HEK293 (cell line): Measurements from ENCODE around the gene CD2AP.

Experiments used
- CTCF ChIA-PET: fragments of 350-600 bp; formaldehyde crosslinking; extraction: SDS; loops from one replicate; lab custom pipeline; 2021; ENCODE audit warnings: antibody characterized with exemption; lab: Yijun Ruan, JAX
- POLR2A ChIA-PET: fragments of 300-600 bp; formaldehyde crosslinking; extraction: SDS; loops from one replicate; lab custom pipeline; 2020; ENCODE audit warnings: antibody characterized with exemption, inconsistent platforms; lab: Yijun Ruan, JAX
- H3K27ac ChIP-seq: fragments of 200-500 bp; sonication (Bioruptor generic); 2 replicates; pipeline ENCODE4 v1.5.1; 2014; ENCODE audit warnings: low read depth, low read length, control low read depth, inconsistent platforms; ENCODE audit errors: extremely low read depth
- H3K36me3 ChIP-seq, 2 experiments: fragments of 200-500 bp in 1 of 2; sonication (Bioruptor generic) in 1 of 2; 1 replicate in 1 of 2; 2 replicates in 1 of 2; pipeline ENCODE4 v1.5.1; 2014 to 2017; ENCODE audit warnings: inconsistent platforms in 2 of 2, low read length in 2 of 2; ENCODE audit not compliant: control insufficient read depth in 2 of 2, insufficient read depth in 1 of 2
- H3K4me1 ChIP-seq: fragments of 200-500 bp; sonication (Bioruptor generic); 2 replicates; pipeline ENCODE4 v1.5.1; 2014; ENCODE audit warnings: mild to moderate bottlenecking, low read length, inconsistent platforms; ENCODE audit not compliant: control insufficient read depth, insufficient read depth
- H3K4me3 ChIP-seq: 2 replicates; pipeline ENCODE4 v1.5.1; 2011; ENCODE audit warnings: low read depth, mild to moderate bottlenecking, control low read depth, low read length, moderate library complexity
- H3K9me3 ChIP-seq: fragments of 200-500 bp; sonication (Bioruptor generic); 2 replicates; pipeline ENCODE4 v1.5.1; 2014; ENCODE audit warnings: low read depth, low read length, inconsistent platforms; ENCODE audit not compliant: control insufficient read depth, insufficient read depth
- HIC1 ChIP-seq: fragments of 450-650 bp; formaldehyde crosslinking; IDR thresholded peaks from 2 replicates; pipeline ENCODE4 v1.5.1; 2016; ENCODE audit warnings: missing biosample characterization, missing genetic modification characterization
- OSR2 ChIP-seq: fragments of 450-650 bp; formaldehyde crosslinking; IDR thresholded peaks from 2 replicates; pipeline ENCODE4 v1.5.1; 2016; ENCODE audit warnings: missing biosample characterization, missing genetic modification characterization
- PBX3 ChIP-seq: sonication (generic); formaldehyde crosslinking; IDR thresholded peaks from 2 replicates; pipeline ENCODE4 v1.8.1; 2022; ENCODE audit warnings: mild to moderate bottlenecking, moderate library complexity, missing genetic modification reagents
- ZNF132 ChIP-seq: fragments of 450-650 bp; formaldehyde crosslinking; IDR thresholded peaks from 2 replicates; pipeline ENCODE4 v1.5.1; 2017; ENCODE audit warnings: missing biosample characterization, missing genetic modification characterization, borderline replicate concordance
- ZNF169 ChIP-seq: fragments of 450-650 bp; formaldehyde crosslinking; IDR thresholded peaks from 2 replicates; pipeline ENCODE4 v1.5.1; 2016; ENCODE audit warnings: missing biosample characterization, missing genetic modification characterization
- ZNF211 ChIP-seq: fragments of 450-650 bp; formaldehyde crosslinking; IDR thresholded peaks from 2 replicates; pipeline ENCODE4 v1.5.1; 2016; ENCODE audit warnings: low read depth, missing biosample characterization, missing genetic modification characterization
- ZNF274 ChIP-seq, 2 experiments: fragments of 200-500 bp in 1 of 2; fragments of 450-650 bp in 1 of 2; sonication (Bioruptor generic) in 1 of 2; formaldehyde crosslinking in 1 of 2; IDR thresholded peaks; 2 replicates each; pipeline versions ENCODE4 v1.5.1 to v1.6.1; 2014 to 2016; ENCODE audit warnings: borderline replicate concordance in 1 of 2, inconsistent platforms in 1 of 2, low read length in 1 of 2, missing biosample characterization in 1 of 2, missing genetic modification characterization in 1 of 2
- ZNF280C ChIP-seq: fragments of 450-650 bp; formaldehyde crosslinking; IDR thresholded peaks from 2 replicates; pipeline ENCODE4 v1.5.1; 2016; ENCODE audit warnings: missing biosample characterization, missing genetic modification characterization
- ZNF341 ChIP-seq: fragments of 450-650 bp; formaldehyde crosslinking; IDR thresholded peaks from 2 replicates; pipeline ENCODE4; 2016; ENCODE audit warnings: low read depth, missing biosample characterization, missing genetic modification characterization
- ZNF394 ChIP-seq: fragments of 450-650 bp; formaldehyde crosslinking; IDR thresholded peaks from 2 replicates; pipeline ENCODE4 v1.5.1; 2016; ENCODE audit warnings: missing biosample characterization, missing genetic modification characterization, mild to moderate bottlenecking, moderate library complexity, borderline replicate concordance
- ZNF423 ChIP-seq: fragments of 450-650 bp; formaldehyde crosslinking; IDR thresholded peaks from 2 replicates; pipeline ENCODE4 v1.5.1; 2016; ENCODE audit warnings: missing biosample characterization, missing genetic modification characterization
- ZNF558 ChIP-seq: fragments of 450-650 bp; formaldehyde crosslinking; IDR thresholded peaks from 2 replicates; pipeline ENCODE4 v1.5.1; 2016; ENCODE audit warnings: missing biosample characterization, missing genetic modification characterization
- ZNF596 ChIP-seq: fragments of 450-650 bp; IDR thresholded peaks from 2 replicates; pipeline ENCODE4 v1.5.0; 2018; ENCODE audit warnings: missing biosample characterization, mild to moderate bottlenecking, missing genetic modification characterization, moderate library complexity
- ZNF623 ChIP-seq: fragments of 450-650 bp; formaldehyde crosslinking; IDR thresholded peaks from 2 replicates; pipeline ENCODE4 v1.5.1; 2016; ENCODE audit warnings: missing biosample characterization, missing genetic modification characterization
- ZNF747 ChIP-seq: fragments of 450-650 bp; formaldehyde crosslinking; IDR thresholded peaks from 2 replicates; pipeline ENCODE4 v1.5.1; 2016; ENCODE audit warnings: missing biosample characterization, missing genetic modification characterization
- ZNF777 ChIP-seq: fragments of 450-650 bp; formaldehyde crosslinking; IDR thresholded peaks from 2 replicates; pipeline ENCODE4 v1.5.1; 2017; ENCODE audit warnings: missing biosample characterization, missing genetic modification characterization, borderline replicate concordance
- TF ChIP-seq, protein P1 (sequence below): fragments of 450-650 bp; formaldehyde crosslinking; IDR thresholded peaks from 2 replicates; pipeline ENCODE4 v1.5.1; 2016; ENCODE audit warnings: missing biosample characterization, missing genetic modification characterization
- TF ChIP-seq, protein P2 (sequence below): fragments of 450-650 bp; formaldehyde crosslinking; IDR thresholded peaks from 2 replicates; pipeline ENCODE4 v1.5.1; 2016; ENCODE audit warnings: missing biosample characterization, missing genetic modification characterization

Gene CD2AP

GRCh38 chr6:47519279-47519678, 41.7 kb downstream of the CD2AP start:
- no peaks in the 10 kb centered on the region for H3K9me3 ChIP-seq
- ChIA-PET POLR2A (interaction anchor here (1.8 kb wide), 1 partner anchor 42 kb away, joined by 7 read pairs; the partner anchor contains the start of gene CD2AP), CTCF (no interaction called here)
- TF ChIP-seq ZNF394 (tag by site-specific recombination) (peak; percentile 49; the same call in 1 of the 2 replicates), ZNF132 (no peak)
- no peaks in the 10 kb centered on the region for H3K4me1 ChIP-seq
- H3K36me3 ChIP-seq: no peaks in the 10 kb centered on the region
- no peak overlapping the region for H3K4me3 ChIP-seq
- no peak overlapping the region for H3K27ac ChIP-seq

- ChIA-PET POLR2A (interaction anchor here (1.8 kb wide), 1 partner anchor 43 kb away, joined by 7 read pairs; the partner anchor contains the start of gene CD2AP), CTCF (interaction anchor here (1.6 kb wide), 1 partner anchor 11 kb away, joined by 3 read pairs; no protein-coding TSS in a partner anchor)
- H3K9me3 ChIP-seq: no peaks in the 10 kb centered on the region
- TF ChIP-seq, protein P1, sequence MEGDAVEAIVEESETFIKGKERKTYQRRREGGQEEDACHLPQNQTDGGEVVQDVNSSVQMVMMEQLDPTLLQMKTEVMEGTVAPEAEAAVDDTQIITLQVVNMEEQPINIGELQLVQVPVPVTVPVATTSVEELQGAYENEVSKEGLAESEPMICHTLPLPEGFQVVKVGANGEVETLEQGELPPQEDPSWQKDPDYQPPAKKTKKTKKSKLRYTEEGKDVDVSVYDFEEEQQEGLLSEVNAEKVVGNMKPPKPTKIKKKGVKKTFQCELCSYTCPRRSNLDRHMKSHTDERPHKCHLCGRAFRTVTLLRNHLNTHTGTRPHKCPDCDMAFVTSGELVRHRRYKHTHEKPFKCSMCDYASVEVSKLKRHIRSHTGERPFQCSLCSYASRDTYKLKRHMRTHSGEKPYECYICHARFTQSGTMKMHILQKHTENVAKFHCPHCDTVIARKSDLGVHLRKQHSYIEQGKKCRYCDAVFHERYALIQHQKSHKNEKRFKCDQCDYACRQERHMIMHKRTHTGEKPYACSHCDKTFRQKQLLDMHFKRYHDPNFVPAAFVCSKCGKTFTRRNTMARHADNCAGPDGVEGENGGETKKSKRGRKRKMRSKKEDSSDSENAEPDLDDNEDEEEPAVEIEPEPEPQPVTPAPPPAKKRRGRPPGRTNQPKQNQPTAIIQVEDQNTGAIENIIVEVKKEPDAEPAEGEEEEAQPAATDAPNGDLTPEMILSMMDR (tag by site-specific recombination): no peak
- TF ChIP-seq ZNF623 (tag by site-specific recombination) (no peak), ZNF341 (tag by site-specific recombination) (no peak), ZNF747 (tag by site-specific recombination) (no peak), HIC1 (tag by site-specific recombination) (no peak), ZNF274 (IDR thresholded peaks at IDR 0.05; ENCODE audit: low read length) (no peak), ZNF274 (tag by site-specific recombination; IDR thresholded peaks at IDR 0.05; ENCODE audit: borderline replicate concordance) (no peak), ZNF211 (tag by site-specific recombination) (no peak), ZNF777 (tag by site-specific recombination) (no peak), ZNF596 (tag by site-specific recombination) (no peak), ZNF169 (no peak), OSR2 (tag by site-specific recombination) (no peak), ZNF423 (tag by site-specific recombination) (no peak), ZNF280C (tag by site-specific recombination) (no peak), ZNF558 (tag by site-specific recombination) (no peak), PBX3 (CRISPR knock-in tag) (no peak)
- TF ChIP-seq, protein P2, sequence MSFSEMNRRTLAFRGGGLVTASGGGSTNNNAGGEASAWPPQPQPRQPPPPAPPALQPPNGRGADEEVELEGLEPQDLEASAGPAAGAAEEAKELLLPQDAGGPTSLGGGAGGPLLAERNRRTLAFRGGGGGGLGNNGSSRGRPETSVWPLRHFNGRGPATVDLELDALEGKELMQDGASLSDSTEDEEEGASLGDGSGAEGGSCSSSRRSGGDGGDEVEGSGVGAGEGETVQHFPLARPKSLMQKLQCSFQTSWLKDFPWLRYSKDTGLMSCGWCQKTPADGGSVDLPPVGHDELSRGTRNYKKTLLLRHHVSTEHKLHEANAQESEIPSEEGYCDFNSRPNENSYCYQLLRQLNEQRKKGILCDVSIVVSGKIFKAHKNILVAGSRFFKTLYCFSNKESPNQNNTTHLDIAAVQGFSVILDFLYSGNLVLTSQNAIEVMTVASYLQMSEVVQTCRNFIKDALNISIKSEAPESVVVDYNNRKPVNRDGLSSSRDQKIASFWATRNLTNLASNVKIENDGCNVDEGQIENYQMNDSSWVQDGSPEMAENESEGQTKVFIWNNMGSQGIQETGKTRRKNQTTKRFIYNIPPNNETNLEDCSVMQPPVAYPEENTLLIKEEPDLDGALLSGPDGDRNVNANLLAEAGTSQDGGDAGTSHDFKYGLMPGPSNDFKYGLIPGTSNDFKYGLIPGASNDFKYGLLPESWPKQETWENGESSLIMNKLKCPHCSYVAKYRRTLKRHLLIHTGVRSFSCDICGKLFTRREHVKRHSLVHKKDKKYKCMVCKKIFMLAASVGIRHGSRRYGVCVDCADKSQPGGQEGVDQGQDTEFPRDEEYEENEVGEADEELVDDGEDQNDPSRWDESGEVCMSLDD (tag by site-specific recombination): no peak
- H3K36me3 ChIP-seq: no peaks in the 10 kb centered on the region
- H3K27ac ChIP-seq: no peak overlapping the region
- H3K4me1 ChIP-seq: no peaks in the 10 kb centered on the region
- no peak overlapping the region for H3K4me3 ChIP-seq
These were observed 42.7 kb downstream of the CD2AP start for GRCh38 chr6:47520282-47520681.
